IMR-90 (cell line): ENCODE measurements around the gene HSPA12A.

Experiments used
- BHLHE40 ChIP-seq: fragments of 150-350 bp; IDR thresholded peaks from 2 replicates; pipeline ENCODE4 v1.6.1; 2016; ENCODE audit warnings: mild to moderate bottlenecking, low read depth, low read length
- CEBPB ChIP-seq: IDR thresholded peaks from 2 replicates; pipeline ENCODE4 v1.6.1; 2012; ENCODE audit warnings: low read depth, low read length, improper control_type of control experiment
- CTCF ChIP-seq: conservative IDR thresholded peaks from 2 replicates; pipeline ENCODE4 v1.5.1; 2012; ENCODE audit warnings: mild to moderate bottlenecking, low read depth, low read length, improper control_type of control experiment
- ELK1 ChIP-seq: fragments of 150-350 bp; IDR thresholded peaks from 2 replicates; pipeline ENCODE4 v1.6.1; 2016; ENCODE audit warnings: low read depth, mild to moderate bottlenecking, low read length, moderate library complexity, borderline replicate concordance
- FOS ChIP-seq: fragments of 150-350 bp; IDR thresholded peaks from 2 replicates; pipeline ENCODE4 v1.6.1; 2016; ENCODE audit warnings: low read depth, low read length
- MAFK ChIP-seq: IDR thresholded peaks from 2 replicates; pipeline ENCODE4 v1.6.1; 2012; ENCODE audit warnings: low read depth, low read length, improper control_type of control experiment
- MXI1 ChIP-seq: IDR thresholded peaks from 2 replicates; pipeline ENCODE4 v1.6.1; 2012; ENCODE audit warnings: low read depth, mild to moderate bottlenecking, low read length, moderate library complexity, borderline replicate concordance
- POLR2A ChIP-seq: IDR thresholded peaks from 2 replicates; pipeline ENCODE4 v1.6.1; 2012; ENCODE audit warnings: mild to moderate bottlenecking, low read depth, low read length
- RAD21 ChIP-seq: IDR thresholded peaks from 2 replicates; pipeline ENCODE4 v1.6.1; 2012; ENCODE audit warnings: low read length, improper control_type of control experiment
- RCOR1 ChIP-seq: IDR thresholded peaks from 2 replicates; pipeline ENCODE4 v1.6.1; 2012; ENCODE audit warnings: mild to moderate bottlenecking, low read length, improper control_type of control experiment; ENCODE audit not compliant: insufficient replicate concordance
- RFX5 ChIP-seq: IDR thresholded peaks from 2 replicates; pipeline ENCODE4 v1.8.0; 2012; ENCODE audit warnings: low read depth, mild to moderate bottlenecking, low read length, moderate library complexity
- SMC3 ChIP-seq: fragments of 150-350 bp; IDR thresholded peaks from 2 replicates; pipeline ENCODE4 v1.6.1; 2016; ENCODE audit warnings: low read depth, mild to moderate bottlenecking, antibody characterized with exemption, low read length, moderate library complexity
- USF2 ChIP-seq: fragments of 150-350 bp; IDR thresholded peaks from 2 replicates; pipeline ENCODE4 v1.6.1; 2017; ENCODE audit warnings: mild to moderate bottlenecking, antibody characterized with exemption, low read length, low read depth

DNA sequence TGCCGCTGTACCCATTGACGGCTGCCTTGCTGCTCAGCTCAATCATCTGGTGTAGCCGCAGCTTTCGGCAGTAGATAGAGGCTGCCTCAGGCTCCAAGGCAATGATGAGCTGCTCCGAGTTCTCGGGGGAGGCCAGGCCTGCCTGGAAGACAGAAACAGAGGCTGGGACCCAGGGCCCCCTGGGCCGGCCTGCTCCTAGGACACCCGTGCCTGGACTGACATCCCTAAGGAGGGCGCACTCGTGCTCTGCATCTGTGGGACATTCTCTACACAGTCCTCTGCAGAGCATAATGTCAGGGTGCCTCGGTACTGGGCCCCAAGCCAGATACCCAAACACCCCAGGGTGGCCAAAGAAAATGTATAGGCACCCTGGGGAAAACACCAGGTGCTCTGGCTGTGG, 58.5 kb downstream of the HSPA12A start:
- TF ChIP-seq CTCF (no peak), RCOR1 (no peak), POLR2A (no peak), MAFK (no peak), BHLHE40 (no peak), ELK1 (no peak), RFX5 (no peak), RAD21 (no peak), SMC3 (no peak), MXI1 (no peak), USF2 (no peak), FOS (no peak), CEBPB (no peak)
